HG03457 (cell line): ENCODE data around the gene CHN2.

Source experiments
- ATAC-seq: cut with Tn5 transposase; IDR thresholded peaks from one replicate; pipeline ENCODE4 v1.9.1; 2021; ENCODE audit warnings: moderate number of reproducible peaks; ENCODE audit not compliant: unreplicated experiment

CHN2 gene

GRCh38 chr7:29194594-29195427, at the start of gene CHN2:
CHN2 (plus strand) TSS chr7:29194775.
- no peak for ATAC-seq

GRCh38 chr7:29145553-29146056, 49.0 kb upstream of the CHN2 start:
- ATAC-seq: no peak

- no peak for ATAC-seq
These were observed 48.4 kb upstream of the CHN2 start, which contains the start of gene CPVL for GRCh38 chr7:29146057-29146706. CPVL (minus strand) TSS chr7:29146537; CDS start chr7:29121061, 25,476 bp downstream.

DNA sequence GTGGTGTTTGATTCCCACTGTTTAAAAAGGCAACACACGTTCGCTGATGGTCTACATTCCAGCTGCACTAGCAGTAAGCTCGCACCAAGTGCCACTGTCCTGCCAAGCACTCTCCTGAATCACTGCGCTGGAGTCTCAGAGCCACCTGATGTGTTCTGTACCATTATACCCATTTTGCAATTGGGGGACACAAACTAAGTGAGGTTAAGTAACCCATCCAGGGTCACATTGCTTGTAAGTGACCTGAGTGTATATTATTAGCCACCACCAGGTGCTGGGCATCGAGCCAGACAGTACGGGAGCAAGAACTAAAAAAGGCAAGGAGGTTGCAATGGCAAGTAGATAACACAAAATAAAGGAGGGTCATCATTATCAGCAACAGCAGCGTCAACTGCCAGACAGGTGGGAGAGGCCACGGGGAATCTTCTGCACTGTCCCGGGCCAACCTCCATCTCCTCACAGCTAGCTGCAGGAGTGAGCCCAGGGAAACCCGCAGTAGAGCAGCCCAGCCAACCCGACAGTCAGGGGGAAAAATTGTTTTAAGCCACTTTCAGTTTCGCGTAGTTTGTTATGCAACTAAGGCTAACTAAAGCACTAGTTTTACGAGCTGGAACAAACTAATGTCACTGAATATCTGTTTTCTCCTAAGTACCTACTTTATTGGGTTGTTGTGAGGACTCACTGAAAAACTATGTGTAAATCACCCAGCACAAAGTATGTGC, 47.5 kb upstream of the CHN2 start:
- ATAC-seq: no peak

GRCh38 chr7:29147821-29148220, 46.8 kb upstream of the CHN2 start:
- ATAC-seq: no peak

DNA sequence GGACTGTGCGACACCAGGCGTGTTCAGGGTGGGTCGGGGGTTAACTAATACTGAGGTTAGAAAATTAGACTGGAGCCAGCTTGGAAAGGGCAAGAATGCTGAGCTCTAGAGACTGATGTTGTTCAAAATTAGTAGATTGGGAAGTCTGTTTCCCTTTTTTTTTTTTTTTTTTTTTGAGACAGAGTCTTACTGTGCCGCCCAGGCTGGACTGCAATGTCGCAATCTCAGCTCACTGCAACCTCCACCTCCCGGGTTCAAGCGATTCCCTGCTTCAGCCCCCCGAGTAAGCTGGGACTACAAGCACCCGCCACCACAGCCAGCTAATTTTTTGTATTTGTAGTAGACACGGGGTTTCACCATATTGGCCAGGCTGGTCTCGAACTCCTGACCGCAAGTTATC, 45.5 kb upstream of the CHN2 start:
- no peak for ATAC-seq

- no peak for ATAC-seq
These were observed 43.7 kb upstream of the CHN2 start for GRCh38 chr7:29150856-29151255.

GRCh38 chr7:29154076-29154475, 40.5 kb upstream of the CHN2 start:
- ATAC-seq: no peak

DNA sequence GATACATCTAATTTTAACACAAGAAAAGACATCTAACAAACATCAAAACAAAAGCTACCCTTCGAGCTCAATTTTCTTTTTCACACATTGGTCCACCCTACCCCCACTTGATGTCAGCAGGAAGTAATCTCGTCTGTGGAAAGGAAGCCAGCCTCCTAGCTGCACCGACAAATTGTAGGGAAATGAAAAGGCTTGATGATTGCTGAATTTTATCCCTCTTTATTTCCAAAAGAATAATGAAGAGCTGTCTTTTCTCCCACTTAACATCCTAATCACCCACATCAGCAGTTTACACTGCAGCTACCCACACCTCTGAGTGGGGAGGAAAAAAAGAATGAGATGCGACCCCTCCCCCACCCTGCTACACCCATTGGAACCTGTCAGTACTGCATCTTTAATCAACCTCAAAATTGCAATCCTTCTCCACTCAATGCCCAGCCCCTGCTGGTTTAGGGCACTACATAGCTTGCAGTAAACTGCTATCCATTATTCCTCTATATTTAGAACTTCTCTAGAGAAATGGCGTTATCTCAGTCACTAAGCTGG, 37.6 kb upstream of the CHN2 start:
- ATAC-seq: no peak

- no peak for ATAC-seq
These were observed 35.7 kb upstream of the CHN2 start for GRCh38 chr7:29158795-29159423.

GRCh38 chr7:29160080-29160479, 34.5 kb upstream of the CHN2 start:
- ATAC-seq: no peak

DNA sequence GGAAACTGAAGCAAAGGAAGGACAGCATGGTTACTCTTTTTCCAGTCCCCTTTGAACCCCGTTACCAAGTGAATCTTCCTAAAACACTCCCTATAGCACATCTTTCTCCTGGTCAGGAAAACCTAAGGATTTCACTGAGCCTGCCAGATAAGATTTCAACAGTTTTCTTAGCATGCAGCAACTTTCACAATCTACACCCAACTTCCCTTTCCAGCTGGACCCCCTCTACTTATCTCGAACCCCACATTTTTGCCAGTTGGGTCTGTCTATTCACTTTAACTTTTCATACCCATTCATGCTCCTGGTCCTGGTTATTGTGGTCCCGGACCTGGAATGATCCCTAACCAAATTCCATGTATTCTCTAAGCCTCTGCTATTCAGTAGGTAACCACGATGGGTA, 33.3 kb upstream of the CHN2 start:
- ATAC-seq: no peak

- ATAC-seq: no peak
These were observed 32.0 kb upstream of the CHN2 start for GRCh38 chr7:29162577-29162976.

DNA sequence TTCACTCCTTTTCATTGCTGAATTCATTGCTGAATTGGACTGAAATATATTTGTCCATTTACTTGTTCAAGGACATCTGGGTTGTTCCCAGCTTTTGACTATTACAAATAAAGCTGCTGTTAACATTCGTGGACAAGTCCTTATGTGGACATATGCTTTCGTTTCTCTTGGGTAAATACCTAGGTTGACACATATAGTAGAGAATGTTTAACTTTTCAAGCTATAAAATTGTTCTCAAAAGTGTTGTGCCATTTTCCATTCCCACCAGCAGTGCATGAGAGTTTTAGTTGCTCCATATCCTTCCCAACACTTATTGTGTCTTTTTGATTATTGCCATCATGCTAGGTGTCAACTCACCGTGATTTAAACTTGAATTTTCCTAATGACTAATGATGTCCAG, 30.7 kb upstream of the CHN2 start:
- ATAC-seq: no peak

GRCh38 chr7:29167721-29168120, 26.9 kb upstream of the CHN2 start:
- ATAC-seq: no peak

DNA sequence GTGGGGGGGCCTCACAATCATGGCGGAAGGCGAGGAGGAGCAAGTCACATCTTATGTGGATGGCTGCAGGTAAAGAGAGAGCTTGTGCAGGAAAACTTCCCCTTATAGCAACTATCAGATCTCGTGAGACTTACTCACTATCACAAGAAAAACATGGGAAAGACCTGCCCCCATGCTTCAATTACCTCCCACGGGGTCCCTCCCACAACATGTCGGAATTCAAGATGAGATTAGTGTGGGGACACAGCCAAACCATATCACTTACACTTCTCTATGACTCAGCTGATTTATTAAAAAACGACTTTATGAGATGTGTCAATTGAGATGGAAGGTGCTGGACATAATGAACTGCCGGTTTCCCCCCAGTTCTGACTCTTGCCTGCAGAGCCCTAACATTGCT, 23.8 kb upstream of the CHN2 start:
- ATAC-seq: no peak

DNA sequence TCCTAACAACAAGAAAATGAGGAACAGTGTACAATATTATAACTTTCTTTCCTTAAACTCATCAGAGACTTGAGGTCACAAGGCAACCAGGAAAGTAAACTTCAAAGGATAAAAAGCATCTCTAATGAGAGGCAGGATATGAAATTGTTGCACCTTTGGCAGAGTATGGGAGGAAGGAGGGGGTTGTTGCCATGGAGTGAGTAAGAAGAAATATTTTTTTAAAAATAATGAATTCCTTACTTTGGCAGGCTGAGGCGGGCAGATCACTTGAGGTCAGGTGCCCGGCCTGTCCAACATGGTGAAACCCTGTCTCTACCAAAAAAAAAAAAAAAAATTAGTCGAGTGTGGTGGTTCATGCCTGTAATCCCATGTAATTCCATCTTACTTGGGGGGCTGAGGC, 21.1 kb upstream of the CHN2 start:
- no peak for ATAC-seq

GRCh38 chr7:29177963-29178600, 16.5 kb upstream of the CHN2 start:
- no peak for ATAC-seq

DNA sequence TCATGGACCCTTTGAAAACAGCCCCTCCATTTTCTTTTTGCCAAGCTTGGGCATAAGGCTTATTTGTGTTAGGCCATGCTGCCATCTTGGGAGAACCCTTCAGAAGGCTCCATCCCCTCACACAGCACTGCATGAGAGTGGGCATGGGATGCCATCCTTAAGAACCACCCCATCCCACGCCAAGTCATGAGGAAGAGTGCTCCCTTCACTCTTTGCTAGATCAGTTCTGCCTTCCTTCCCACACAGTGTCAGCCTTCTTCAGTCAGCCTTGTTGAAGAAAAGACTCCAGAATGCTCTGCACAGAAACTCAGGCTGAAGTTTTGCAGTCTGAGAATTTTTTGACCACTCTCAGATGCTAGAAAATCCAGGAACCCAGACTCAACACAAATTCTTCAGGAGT, 15.5 kb upstream of the CHN2 start:
- ATAC-seq: no peak

GRCh38 chr7:29184599-29184998, 10.0 kb upstream of the CHN2 start:
- ATAC-seq: no peak
